H9 (cell line): Measurements from ENCODE around the gene CCDC178. TPM values are rescaled to one million over a fixed set of nuclear protein-coding genes. Genes with fewer than 3 reads are reported as not detected.

Experiments used
- DNase-seq: peaks from one replicate; pipeline ENCODE4 v3.0.0-alpha.2; 2017
- H2AFZ ChIP-seq: one replicate; pipeline ENCODE4 v1.6.1; 2013; ENCODE audit warnings: mild to moderate bottlenecking, low read length, control low read depth, moderate library complexity
- H2AK5ac ChIP-seq: 2 replicates; pipeline ENCODE4 v1.6.1; 2013; ENCODE audit warnings: low read length, control low read depth, mixed read lengths; ENCODE audit not compliant: insufficient read length
- H2BK120ac ChIP-seq: one replicate; pipeline ENCODE4 v1.6.1; 2013; ENCODE audit warnings: low read depth, mild to moderate bottlenecking, low read length, control low read depth, inconsistent platforms; ENCODE audit not compliant: poor library complexity, severe bottlenecking
- H2BK12ac ChIP-seq: 2 replicates; pipeline ENCODE4 v1.6.1; 2013; ENCODE audit warnings: low read length, control low read depth, mixed read lengths, low read depth; ENCODE audit not compliant: insufficient read length
- H2BK15ac ChIP-seq: 2 replicates; pipeline ENCODE4 v1.6.1; 2013; ENCODE audit warnings: low read depth, low read length, control low read depth
- H2BK20ac ChIP-seq: one replicate; pipeline ENCODE4 v1.6.1; 2013; ENCODE audit warnings: low read depth, mild to moderate bottlenecking, low read length, control low read depth, inconsistent platforms; ENCODE audit not compliant: poor library complexity, severe bottlenecking
- H2BK5ac ChIP-seq: 2 replicates; pipeline ENCODE4 v1.6.1; 2013; ENCODE audit warnings: low read length, control low read depth, mixed read lengths; ENCODE audit not compliant: insufficient read length
- H3K14ac ChIP-seq: 2 replicates; pipeline ENCODE4 v1.6.1; 2013; ENCODE audit warnings: low read length, control low read depth; ENCODE audit not compliant: insufficient read depth
- H3K18ac ChIP-seq: 2 replicates; pipeline ENCODE4 v1.6.1; 2013; ENCODE audit warnings: low read depth, mild to moderate bottlenecking, mixed read lengths, low read length, control low read depth; ENCODE audit not compliant: insufficient read length
- H3K23ac ChIP-seq: 2 replicates; pipeline ENCODE4 v1.6.1; 2013; ENCODE audit warnings: low read length, control low read depth, mixed read lengths, low read depth; ENCODE audit not compliant: insufficient read length
- H3K23me2 ChIP-seq: 2 replicates; pipeline ENCODE4 v1.6.1; 2013; ENCODE audit warnings: low read depth, mild to moderate bottlenecking, mixed read lengths, low read length, control low read depth; ENCODE audit not compliant: insufficient read length, poor library complexity, severe bottlenecking
- H3K27ac ChIP-seq: 2 replicates; pipeline ENCODE4 v1.5.1; 2013; ENCODE audit warnings: low read length, control low read depth, mixed read lengths, low read depth; ENCODE audit not compliant: insufficient read length
- H3K27me3 ChIP-seq: 2 replicates; pipeline ENCODE4 v1.6.1; 2013; ENCODE audit warnings: low read length, control low read depth, inconsistent platforms; ENCODE audit not compliant: insufficient read depth
- H3K4ac ChIP-seq: 2 replicates; pipeline ENCODE4 v1.6.1; 2013; ENCODE audit warnings: low read depth, mild to moderate bottlenecking, control low read depth, inconsistent platforms, low read length, moderate library complexity
- H3K4me1 ChIP-seq: 2 replicates; pipeline ENCODE4 v1.6.1; 2013; ENCODE audit warnings: low read length, control low read depth, inconsistent platforms; ENCODE audit not compliant: insufficient read depth
- H3K4me2 ChIP-seq: 2 replicates; pipeline ENCODE4 v1.6.1; 2013; ENCODE audit warnings: low read length, control low read depth, mixed read lengths; ENCODE audit not compliant: insufficient read length, insufficient read depth
- H3K56ac ChIP-seq: 2 replicates; pipeline ENCODE4 v1.6.1; 2013; ENCODE audit warnings: low read depth, mild to moderate bottlenecking, mixed read lengths, low read length, control low read depth; ENCODE audit not compliant: insufficient read length
- H3K79me1 ChIP-seq: 2 replicates; pipeline ENCODE4 v1.6.1; 2013; ENCODE audit warnings: low read depth, mild to moderate bottlenecking, moderate library complexity, low read length, control low read depth, inconsistent platforms; ENCODE audit not compliant: insufficient read depth, poor library complexity, severe bottlenecking
- H3K79me2 ChIP-seq: 2 replicates; pipeline ENCODE4 v1.6.1; 2013; ENCODE audit warnings: low read length, control low read depth, inconsistent platforms; ENCODE audit not compliant: insufficient read depth
- H3K9ac ChIP-seq: 2 replicates; pipeline ENCODE4 v1.6.1; 2013; ENCODE audit warnings: low read length, control low read depth, mixed read lengths; ENCODE audit not compliant: insufficient read length; ENCODE audit errors: extremely low read depth
- H3K9me3 ChIP-seq: one replicate; pipeline ENCODE4 v1.6.1; 2013; ENCODE audit warnings: low read depth, low read length, inconsistent platforms; ENCODE audit not compliant: control insufficient read depth
- H3T11ph ChIP-seq: one replicate; pipeline ENCODE4 v1.6.1; 2013; ENCODE audit warnings: mild to moderate bottlenecking, low read length, control low read depth, inconsistent platforms
- H4K20me1 ChIP-seq: one replicate; pipeline ENCODE4 v1.6.1; 2013; ENCODE audit not compliant: control insufficient read depth, insufficient read length, insufficient read depth
- H4K5ac ChIP-seq: 2 replicates; pipeline ENCODE4 v1.6.1; 2013; ENCODE audit warnings: low read depth, mild to moderate bottlenecking, mixed read lengths, low read length, control low read depth; ENCODE audit not compliant: insufficient read length
- H4K8ac ChIP-seq: replicated peaks from 2 replicates; pipeline ENCODE4 v1.6.1; 2013; ENCODE audit warnings: low read length, control low read depth, mixed read lengths, low read depth; ENCODE audit not compliant: insufficient read length
- H4K91ac ChIP-seq: 2 replicates; pipeline ENCODE4 v1.6.1; 2013; ENCODE audit warnings: low read depth, mild to moderate bottlenecking, moderate library complexity, mixed read lengths, low read length, control low read depth; ENCODE audit not compliant: insufficient read length
- H3K27ac Mint-ChIP-seq, 3 experiments: 2 replicates in 2 of 3; 3 replicates in 1 of 3; pipeline ENCODE4 v1.8.0; 2020 to 2021; ENCODE audit warnings: mixed read lengths in 3 of 3, mild to moderate bottlenecking in 1 of 3, moderate library complexity in 1 of 3
- H3K27me3 Mint-ChIP-seq: 2 replicates; pipeline ENCODE4 v1.8.0; 2021; ENCODE audit warnings: low read depth, mild to moderate bottlenecking, moderate library complexity, mixed read lengths
- H3K36me3 Mint-ChIP-seq, 3 experiments: 2 replicates in 2 of 3; 3 replicates in 1 of 3; pipeline ENCODE4 v1.8.0; 2020 to 2021; ENCODE audit warnings: low read depth in 3 of 3, mixed read lengths in 3 of 3; ENCODE audit not compliant: insufficient read depth in 1 of 3
- H3K4me1 Mint-ChIP-seq, 2 experiments: 2 replicates each; pipeline ENCODE4 v1.8.0; 2020; ENCODE audit warnings: mixed read lengths in 2 of 2
- H3K4me3 Mint-ChIP-seq, 2 experiments: 2 replicates in 1 of 2; 3 replicates in 1 of 2; pipeline ENCODE4 v1.8.0; 2020 to 2021; ENCODE audit warnings: mild to moderate bottlenecking in 2 of 2, mixed read lengths in 2 of 2, moderate library complexity in 1 of 2
- H3K9me3 Mint-ChIP-seq, 2 experiments: 2 replicates in 1 of 2; 3 replicates in 1 of 2; pipeline ENCODE4 v1.8.0; 2020; ENCODE audit warnings: mild to moderate bottlenecking in 2 of 2, mixed read lengths in 2 of 2, moderate library complexity in 1 of 2
- CTCF ChIP-seq: fragments of 200-600 bp; sonication (generic); conservative IDR thresholded peaks from 3 replicates; pipeline ENCODE4 v1.8.0; 2021; ENCODE audit warnings: antibody characterized with exemption, mild to moderate bottlenecking
- total RNA-seq: library from RNA; stranded (reverse); gene quantifications from 2 replicates; pipeline ENCODE4 v1.2.1, GENCODE V29; 2021

The CCDC178 gene
- total RNA-seq, 1 experiment from 2014 or later: not detected

DNA sequence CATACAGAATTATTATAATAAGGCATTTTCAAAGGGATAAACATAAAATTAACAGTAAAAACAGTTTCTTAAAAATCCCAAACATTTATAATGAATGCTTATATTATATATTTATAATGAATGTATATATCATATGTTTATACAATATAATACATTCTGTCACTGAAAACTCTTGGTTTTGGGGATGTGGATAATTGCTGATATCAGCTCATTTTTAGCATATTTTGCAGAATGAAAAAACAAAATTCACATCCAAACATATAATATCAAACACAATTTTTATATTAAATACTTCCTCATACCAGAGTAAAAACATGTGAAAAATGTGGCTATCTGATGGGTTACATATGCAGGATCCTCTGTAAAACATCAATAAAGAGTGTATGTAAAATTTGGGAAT lies 465.0 kb downstream of the CCDC178 start:
- Histone ChIP-seq H2BK120ac (no peak overlapping the region), H3K18ac (no peak overlapping the region), H2BK12ac (no peak overlapping the region), H2AK5ac (no peak overlapping the region), H3T11ph (no peak overlapping the region), H4K91ac (no peak overlapping the region), H3K9me3 (no peaks in the 10 kb centered on the region), H3K27ac (no peak overlapping the region), H3K27me3 (no peaks in the 10 kb centered on the region), H3K23ac (no peak overlapping the region), H4K20me1 (no peaks in the 10 kb centered on the region), H2AFZ (no peak overlapping the region), H2BK20ac (no peak overlapping the region), H2BK5ac (no peak overlapping the region), H3K79me2 (no peaks in the 10 kb centered on the region), H3K4me2 (no peak overlapping the region), H3K14ac (no peak overlapping the region), H3K79me1 (no peaks in the 10 kb centered on the region), H3K23me2 (no peaks in the 10 kb centered on the region), H3K4me1 (no peaks in the 10 kb centered on the region), H3K56ac (no peak overlapping the region), H4K5ac (no peak overlapping the region), H4K8ac (no peak overlapping the region), H3K4ac (no peak overlapping the region), H2BK15ac (no peak overlapping the region), H3K9ac (no peak overlapping the region)
- DNase-seq: no peak
- Mint-ChIP-seq H3K4me3 (no peak overlapping the region), H3K4me1 (0 out of 4 replicates have a peak, but pooled peaks cover 0 to 3% of the 10 kb centered on the region in 2 experiments), H3K27me3 (no peaks in the 10 kb centered on the region; the same call in 1 of the 2 replicates), H3K27ac (no peak overlapping the region), H3K36me3 (no peaks in the 10 kb centered on the region), H3K9me3 (no peaks in the 10 kb centered on the region; a peak in 2 of 5 replicates)
- TF ChIP-seq CTCF: no peak
